SJCRH30 (cell line): ENCODE measurements around the gene TMEM59L. TPM values are rescaled to one million over a fixed set of nuclear protein-coding genes. Genes with fewer than 3 reads are reported as not detected.
"Not testable (repeated sequence)": the region's sequence is repeated elsewhere in the genome, so short reads cannot be mapped to it uniquely, and the experiment has no call there.

Source experiments
- DNase-seq, 2 experiments: peaks; one replicate each; pipeline ENCODE4 v3.0.0-alpha.2; 2015 to 2020
- H3K27ac ChIP-seq: fragments of 250-450 bp; sonication (Bioruptor Pico); 2 replicates; pipeline ENCODE4 v1.5.1; 2020; ENCODE audit warnings: mild to moderate bottlenecking, moderate library complexity
- H3K27me3 ChIP-seq: fragments of 250-450 bp; sonication (Bioruptor Pico); 2 replicates; pipeline ENCODE4 v1.5.1; 2020; ENCODE audit warnings: mild to moderate bottlenecking, moderate library complexity
- H3K36me3 ChIP-seq: fragments of 250-450 bp; sonication (Bioruptor Pico); 2 replicates; pipeline ENCODE4 v1.5.1; 2020; ENCODE audit warnings: mild to moderate bottlenecking, moderate library complexity
- H3K4me1 ChIP-seq: fragments of 250-450 bp; sonication (Bioruptor Pico); 2 replicates; pipeline ENCODE4 v1.5.1; 2020; ENCODE audit warnings: mild to moderate bottlenecking, moderate library complexity
- H3K4me3 ChIP-seq: fragments of 250-450 bp; sonication (Bioruptor Pico); 2 replicates; pipeline ENCODE4 v1.5.1; 2020; ENCODE audit warnings: mild to moderate bottlenecking, moderate library complexity
- H3K9me3 ChIP-seq: fragments of 250-450 bp; sonication (Bioruptor Pico); replicated peaks from 2 replicates; pipeline ENCODE4 v1.5.1; 2020; ENCODE audit warnings: mild to moderate bottlenecking, moderate library complexity
- total RNA-seq: library from RNA; depleted of rRNA; stranded (reverse); fragments of >200 nt; shearing (Covaris generic); gene quantifications from 2 replicates; pipeline ENCODE4 v1.2.3, GENCODE V29; 2014

The TMEM59L gene
- total RNA-seq, 1 experiment from 2014 or later, result not detected

DNA sequence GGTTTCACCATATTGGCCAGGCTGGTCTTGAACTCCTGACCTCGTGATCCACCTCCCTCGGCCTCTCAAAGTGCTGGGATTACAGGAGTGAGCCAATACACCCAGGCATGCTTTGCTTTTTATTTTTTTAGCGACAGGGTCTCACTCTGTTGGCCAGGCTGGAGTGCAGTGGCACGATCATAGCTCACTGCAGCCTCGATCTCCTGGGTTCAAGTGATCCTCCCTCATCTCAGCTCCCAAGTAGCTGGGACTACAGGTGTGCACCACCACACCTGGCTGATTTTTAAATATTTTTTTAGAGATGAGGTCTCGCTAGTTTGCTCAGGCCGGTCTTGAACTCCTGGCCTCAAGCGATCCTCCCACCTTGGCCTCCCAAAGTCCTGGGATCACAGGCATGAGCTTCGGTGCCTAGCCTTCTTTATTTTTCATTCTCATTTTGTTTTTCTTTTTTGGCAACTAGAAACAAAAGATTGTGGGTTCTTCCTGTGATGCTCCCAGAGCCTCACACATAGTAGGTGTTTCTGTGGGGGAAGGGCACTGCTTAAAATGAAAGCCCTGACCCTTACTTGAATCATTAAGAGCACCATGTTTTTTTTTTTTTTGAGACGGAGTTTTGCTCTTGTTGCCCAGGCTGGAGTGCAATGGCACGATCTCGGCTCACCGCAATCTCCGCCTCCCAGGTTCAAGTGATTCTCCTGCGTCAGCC is 11.8 kb upstream of the TMEM59L start:
- Histone ChIP-seq H3K27me3 (peaks cover 11% of the 10 kb centered on the region; the same call in 1 of the 2 replicates), H3K4me1 (peaks cover 17% of the 10 kb centered on the region; the same call in 1 of the 2 replicates)
- not testable (repeated sequence) for H3K4me3 ChIP-seq, H3K27ac ChIP-seq, DNase-seq, H3K9me3 ChIP-seq, H3K36me3 ChIP-seq

DNA sequence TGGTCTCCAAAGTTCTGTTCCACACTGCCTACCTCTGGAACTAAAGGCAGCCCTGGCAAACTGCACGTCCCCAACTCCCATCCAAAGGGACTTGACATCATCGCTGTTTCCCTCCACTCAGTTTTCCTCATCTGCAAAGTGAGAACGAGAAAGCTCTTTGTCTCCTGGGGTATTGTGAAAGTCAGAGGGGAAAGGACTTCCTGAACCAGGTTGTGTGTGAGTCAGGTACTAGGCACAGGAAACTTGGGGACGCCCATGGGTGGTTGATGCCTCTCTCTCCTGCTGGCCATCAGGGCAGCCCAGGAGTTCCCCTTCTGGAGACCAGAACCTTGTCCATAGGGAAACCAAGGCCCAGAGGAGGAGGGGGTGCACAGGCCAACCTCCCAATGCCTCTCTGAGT is 10.8 kb upstream of the TMEM59L start:
- Histone ChIP-seq H3K9me3 (no peaks in the 10 kb centered on the region), H3K4me3 (no peak overlapping the region), H3K27ac (no peak overlapping the region), H3K27me3 (peaks cover 11% of the 10 kb centered on the region; the same call in 1 of the 2 replicates), H3K4me1 (peaks cover 17% of the 10 kb centered on the region; the same call in 1 of the 2 replicates), H3K36me3 (no peaks in the 10 kb centered on the region)
- no peak for DNase-seq

DNA sequence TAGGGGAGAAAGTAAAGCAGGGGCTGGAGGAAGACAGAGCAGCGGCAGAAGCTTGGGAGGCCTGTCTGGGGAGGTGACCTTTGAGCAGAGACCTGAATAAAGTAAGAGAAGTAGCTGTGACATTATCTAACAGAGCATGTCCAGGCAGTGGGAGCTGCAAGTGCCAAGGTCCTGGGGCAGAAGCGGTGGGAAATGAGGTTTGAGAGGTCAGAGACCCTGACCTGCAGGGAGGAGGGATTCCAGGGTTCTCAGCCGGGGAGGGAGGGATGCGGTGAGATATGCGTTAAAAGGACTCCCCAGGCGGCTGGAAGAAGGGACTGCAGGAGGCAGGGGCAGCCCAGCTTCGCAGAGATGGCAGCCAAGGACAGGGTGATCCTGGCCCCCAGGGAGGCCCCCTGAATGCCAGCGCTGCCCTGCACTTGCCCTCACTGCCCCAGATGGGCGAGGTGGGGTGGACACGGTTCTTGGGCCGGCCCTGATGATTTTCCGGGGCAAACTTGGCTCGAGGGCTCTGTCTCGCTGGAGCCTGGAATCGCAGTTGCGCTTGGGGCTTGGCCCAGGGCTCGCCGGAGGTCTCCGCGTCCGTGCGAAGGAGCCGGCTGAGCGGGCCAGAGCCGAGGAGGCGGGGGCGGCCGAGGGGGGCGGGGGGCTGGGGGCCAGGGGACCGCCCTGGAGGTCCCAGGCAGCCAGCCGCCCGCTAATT is 9.3 kb upstream of the TMEM59L start:
- peak overlapping the region; percentile 43 for H3K4me3 ChIP-seq
- peaks cover 14% of the 10 kb centered on the region; the same call in 1 of the 2 replicates for H3K4me1 ChIP-seq
- peaks cover 24% of the 10 kb centered on the region for H3K27me3 ChIP-seq
- H3K27ac ChIP-seq, result no peak overlapping the region
- no peaks in the 10 kb centered on the region for H3K9me3 ChIP-seq
- peak; percentile 48 to 55 for DNase-seq
- no peaks in the 10 kb centered on the region for H3K36me3 ChIP-seq

DNA sequence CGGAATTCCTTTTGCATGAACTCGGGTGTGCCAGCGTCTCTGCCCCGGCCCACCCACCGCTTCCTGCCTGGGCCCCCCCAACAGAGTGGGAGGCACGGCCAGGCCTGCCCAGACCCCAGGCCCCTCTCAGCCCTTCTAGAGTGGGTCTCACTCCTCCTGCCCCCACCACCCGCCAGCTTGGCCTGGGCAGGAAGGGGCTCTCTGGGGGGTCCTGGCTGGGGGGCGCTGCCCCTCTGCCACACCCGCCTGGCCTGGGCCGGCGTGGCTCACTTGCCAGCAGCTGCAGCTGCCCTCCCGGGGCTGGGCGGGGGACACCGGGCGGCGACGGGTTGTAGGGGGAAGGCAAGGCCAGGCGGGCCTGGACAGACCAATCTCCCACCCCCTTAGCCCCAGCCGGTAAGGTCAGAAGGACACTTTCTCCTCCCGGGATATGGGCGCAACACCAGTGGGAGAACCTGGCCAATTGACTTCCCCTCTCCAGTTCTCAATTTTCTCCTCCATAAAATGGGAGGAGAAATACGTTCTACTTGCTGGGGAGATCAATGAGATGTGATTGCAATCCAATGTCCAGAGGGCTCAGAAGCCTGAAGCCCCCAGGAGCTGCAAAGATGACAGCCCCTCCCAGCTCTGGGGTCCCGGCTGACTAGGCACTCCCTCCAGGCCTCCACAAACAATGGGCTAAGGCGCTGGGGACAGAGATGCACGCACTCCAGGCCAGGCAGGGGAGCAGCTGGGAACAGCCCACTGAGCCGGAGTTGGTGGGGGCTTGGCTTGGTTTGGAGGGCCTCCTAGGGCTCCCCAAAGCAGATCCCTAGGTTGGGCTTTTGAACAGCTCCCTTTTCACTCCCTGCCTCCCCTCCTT is 8.5 kb upstream of the TMEM59L start:
- peaks cover 14% of the 10 kb centered on the region; the same call in 1 of the 2 replicates for H3K4me1 ChIP-seq
- H3K27ac ChIP-seq, result peak overlapping the region; percentile 38; the same call in 1 of the 2 replicates
- H3K4me3 ChIP-seq, result peak overlapping the region; percentile 43
- peaks cover 32% of the 10 kb centered on the region for H3K27me3 ChIP-seq
- H3K9me3 ChIP-seq, result no peaks in the 10 kb centered on the region
- DNase-seq, result peak; percentile 51 to 63
- no peaks in the 10 kb centered on the region for H3K36me3 ChIP-seq

DNA sequence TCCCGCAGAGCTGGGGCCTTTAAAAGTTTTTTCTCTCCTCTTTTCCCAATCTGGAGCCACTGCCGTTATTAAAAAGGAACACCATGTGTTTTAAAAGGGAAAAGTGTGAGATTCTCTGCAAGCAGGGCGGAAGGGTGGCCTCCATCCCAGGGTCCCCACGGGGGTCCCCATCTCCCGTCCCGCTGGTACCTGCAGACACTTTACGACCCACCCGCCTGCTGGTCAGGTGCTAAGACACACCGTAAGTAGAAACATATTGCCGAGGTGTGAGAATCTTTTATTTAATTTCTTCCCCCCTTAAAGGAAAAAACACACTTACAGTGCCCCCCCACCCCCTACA is 7.9 kb upstream of the TMEM59L start:
- H3K4me1 ChIP-seq, result peaks cover 14% of the 10 kb centered on the region; the same call in 1 of the 2 replicates
- DNase-seq, result no peak
- H3K9me3 ChIP-seq, result no peaks in the 10 kb centered on the region
- H3K36me3 ChIP-seq, result no peaks in the 10 kb centered on the region
- H3K4me3 ChIP-seq, result no peak overlapping the region; the same call in 1 of the 2 replicates
- H3K27ac ChIP-seq, result no peak overlapping the region
- H3K27me3 ChIP-seq, result peaks cover 38% of the 10 kb centered on the region

DNA sequence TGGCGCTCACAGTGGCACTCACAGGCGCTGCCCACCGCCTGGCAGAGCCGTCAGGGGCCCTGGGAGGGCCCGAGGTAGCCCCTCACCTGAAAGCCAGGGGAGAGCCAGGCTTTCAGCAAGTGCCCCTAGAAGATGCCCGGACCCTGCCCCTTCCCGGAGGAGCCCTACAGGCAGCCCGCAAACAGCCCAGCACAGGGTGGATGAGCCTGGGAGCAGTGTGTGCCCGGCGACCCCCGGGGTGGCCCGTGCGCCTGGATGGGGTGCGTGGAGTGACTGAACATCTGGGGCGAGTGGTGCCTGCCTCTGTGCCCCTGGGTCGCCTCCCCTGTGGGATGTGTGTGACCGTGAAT is 7.5 kb upstream of the TMEM59L start:
- no peak overlapping the region for H3K27ac ChIP-seq
- H3K27me3 ChIP-seq, result peaks cover 41% of the 10 kb centered on the region
- no peak for DNase-seq
- H3K4me3 ChIP-seq, result peak overlapping the region; percentile 52; the same call in 1 of the 2 replicates
- H3K4me1 ChIP-seq, result peaks cover 17% of the 10 kb centered on the region
- H3K9me3 ChIP-seq, result no peaks in the 10 kb centered on the region
- H3K36me3 ChIP-seq, result no peaks in the 10 kb centered on the region

DNA sequence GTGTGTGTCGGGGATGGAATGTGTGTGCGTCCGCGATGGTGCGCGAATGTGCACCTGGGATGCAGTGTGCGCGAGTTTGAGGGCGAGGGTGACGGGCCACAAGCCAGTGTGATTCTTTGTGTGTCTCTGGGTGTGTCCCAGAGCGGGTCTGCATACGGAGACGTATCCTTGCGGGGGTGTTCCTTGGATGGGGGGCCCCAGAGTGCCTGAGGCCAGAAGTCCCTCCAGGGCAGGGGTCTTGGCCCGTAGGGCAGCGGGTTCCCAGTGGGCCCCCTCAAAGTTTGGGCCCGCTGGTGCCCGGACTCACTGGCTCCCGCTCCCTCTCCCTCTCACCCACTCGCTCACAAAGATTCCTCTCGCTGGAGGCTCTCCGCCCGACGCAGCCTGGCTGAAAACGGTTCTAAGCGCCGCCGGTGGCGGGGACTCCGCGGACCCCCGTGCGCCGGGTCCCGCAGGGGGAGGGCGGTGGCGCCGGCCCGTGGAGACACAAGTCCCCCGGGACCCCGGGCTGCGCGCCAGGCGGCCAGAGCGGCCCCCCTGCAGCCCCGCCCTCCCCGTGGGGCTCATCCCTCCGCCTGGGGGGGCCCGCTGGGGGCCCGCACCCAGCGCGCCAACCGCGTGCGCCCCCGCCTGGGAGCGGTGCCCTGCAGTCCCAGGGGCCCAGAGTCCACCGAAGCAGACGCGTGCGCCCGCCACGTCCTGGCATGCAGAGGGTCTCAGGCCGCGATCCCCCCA is 7.0 kb upstream of the TMEM59L start:
- Histone ChIP-seq H3K4me3 (peak overlapping the region; percentile 52), H3K4me1 (peaks cover 22% of the 10 kb centered on the region), H3K36me3 (no peaks in the 10 kb centered on the region), H3K27ac (no peak overlapping the region), H3K27me3 (peaks cover 47% of the 10 kb centered on the region), H3K9me3 (no peaks in the 10 kb centered on the region)
- DNase-seq, result no peak

DNA sequence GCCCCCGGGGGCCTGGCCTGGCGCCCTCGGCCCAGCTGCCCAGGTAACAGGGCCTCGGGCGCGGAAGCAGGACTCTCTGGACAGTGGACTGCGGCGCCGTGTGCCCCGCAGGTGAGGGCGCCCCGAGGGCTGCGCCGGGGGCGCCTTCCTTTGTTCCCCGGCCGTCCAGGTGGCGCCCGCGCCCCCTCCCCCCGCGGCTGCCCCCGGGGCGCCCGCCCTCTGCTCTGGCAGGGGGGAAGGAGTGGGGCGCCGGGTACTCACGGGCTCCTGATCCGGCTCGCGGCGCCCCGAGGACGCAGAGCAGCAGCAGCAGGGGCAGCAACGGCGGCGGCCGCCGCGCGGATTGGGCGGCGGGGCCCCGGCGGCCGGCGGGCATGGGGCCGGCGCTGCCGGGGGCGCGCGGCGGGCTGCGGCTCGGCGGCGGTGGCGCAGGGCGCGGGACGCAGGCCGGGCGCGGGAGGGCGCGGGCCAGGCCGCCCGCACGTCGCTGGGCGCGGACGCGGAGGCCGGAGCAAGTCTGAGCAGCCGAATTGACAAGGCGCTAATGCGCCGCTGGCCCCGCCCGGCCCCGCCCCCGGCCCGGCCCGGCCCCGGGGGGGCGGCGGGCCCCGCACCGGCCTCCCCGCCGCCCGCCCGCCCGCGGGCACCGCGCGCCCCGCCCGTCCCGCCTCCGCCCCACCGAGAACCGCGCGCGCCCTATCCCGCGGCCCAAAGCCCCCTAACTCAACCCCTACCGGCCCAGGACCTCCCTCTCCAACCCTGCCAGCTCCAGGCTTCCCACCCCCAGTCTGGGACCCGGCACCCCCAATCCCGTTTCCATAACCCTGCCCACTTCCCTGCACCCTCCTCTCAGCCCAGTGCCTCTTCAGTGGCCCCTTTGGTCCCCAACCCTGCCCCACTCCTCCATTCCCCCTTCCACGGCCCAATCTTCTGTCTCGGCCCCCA is 6.1 kb upstream of the TMEM59L start, which contains the start of gene CRLF1:
CRLF1 (minus strand) TSS at position 519 of the 945 bp plus-strand sequence; CDS start at position 376, 143 bp downstream.
- peaks cover 53% of the 10 kb centered on the region for H3K27me3 ChIP-seq
- peaks cover 28% of the 10 kb centered on the region for H3K4me1 ChIP-seq

DNA sequence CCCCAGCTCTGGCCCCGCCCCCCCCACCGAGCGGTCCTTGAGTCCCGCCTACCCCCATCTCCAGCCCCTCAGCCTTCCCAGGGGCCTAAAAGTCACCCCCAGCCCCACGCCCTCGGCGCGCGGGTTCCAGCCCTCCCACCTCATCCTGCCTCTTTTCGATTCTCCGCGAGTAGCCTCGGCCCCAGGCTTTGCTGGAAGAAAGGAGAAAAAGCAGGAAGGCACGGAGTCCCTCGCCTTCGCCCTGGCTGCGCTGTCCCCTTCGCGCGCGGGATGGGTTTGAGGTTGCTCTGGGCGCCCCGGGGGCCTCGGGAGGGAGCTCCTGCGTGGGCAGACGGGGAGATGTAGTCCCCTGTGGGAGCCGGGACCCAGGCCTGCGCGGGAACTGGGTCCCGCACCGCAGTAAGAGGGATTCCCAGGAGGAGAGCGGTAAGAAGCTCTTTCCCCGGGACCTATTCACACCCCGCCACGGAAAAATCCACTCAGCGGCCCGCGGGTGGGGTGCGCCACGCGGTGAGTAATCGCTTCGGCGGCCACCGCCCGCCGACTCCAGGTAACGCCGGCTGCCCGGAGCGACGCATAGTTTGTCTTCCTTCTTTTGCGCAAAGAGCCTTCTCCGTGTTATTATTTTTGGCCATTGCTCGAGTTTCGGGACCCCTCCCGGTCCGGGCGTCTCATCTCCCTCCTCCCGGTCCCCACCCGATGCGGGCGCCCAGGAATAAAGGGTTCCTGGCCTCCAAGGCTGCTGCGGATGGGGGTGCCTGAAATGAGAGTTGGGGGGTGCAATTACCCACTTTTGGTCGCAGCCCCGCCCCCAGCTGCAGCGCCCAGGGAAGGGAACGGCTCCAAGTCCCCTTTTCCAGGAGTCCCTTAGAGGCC is 5.2 kb upstream of the TMEM59L start:
- no peak for DNase-seq
- Histone ChIP-seq H3K4me3 (no peak overlapping the region), H3K27ac (no peak overlapping the region), H3K27me3 (peaks cover 62% of the 10 kb centered on the region), H3K4me1 (peaks cover 30% of the 10 kb centered on the region), H3K36me3 (no peaks in the 10 kb centered on the region), H3K9me3 (no peaks in the 10 kb centered on the region)

More for the DNA sequence above, 6.1 kb upstream of the TMEM59L start, which contains the start of gene CRLF1:
- Histone ChIP-seq H3K36me3 (no peaks in the 10 kb centered on the region), H3K9me3 (no peaks in the 10 kb centered on the region), H3K27ac (no peak within 1 kb of the TSS), H3K4me3 (peak within 1 kb of the TSS; percentile 52)
- no peak for DNase-seq

DNA sequence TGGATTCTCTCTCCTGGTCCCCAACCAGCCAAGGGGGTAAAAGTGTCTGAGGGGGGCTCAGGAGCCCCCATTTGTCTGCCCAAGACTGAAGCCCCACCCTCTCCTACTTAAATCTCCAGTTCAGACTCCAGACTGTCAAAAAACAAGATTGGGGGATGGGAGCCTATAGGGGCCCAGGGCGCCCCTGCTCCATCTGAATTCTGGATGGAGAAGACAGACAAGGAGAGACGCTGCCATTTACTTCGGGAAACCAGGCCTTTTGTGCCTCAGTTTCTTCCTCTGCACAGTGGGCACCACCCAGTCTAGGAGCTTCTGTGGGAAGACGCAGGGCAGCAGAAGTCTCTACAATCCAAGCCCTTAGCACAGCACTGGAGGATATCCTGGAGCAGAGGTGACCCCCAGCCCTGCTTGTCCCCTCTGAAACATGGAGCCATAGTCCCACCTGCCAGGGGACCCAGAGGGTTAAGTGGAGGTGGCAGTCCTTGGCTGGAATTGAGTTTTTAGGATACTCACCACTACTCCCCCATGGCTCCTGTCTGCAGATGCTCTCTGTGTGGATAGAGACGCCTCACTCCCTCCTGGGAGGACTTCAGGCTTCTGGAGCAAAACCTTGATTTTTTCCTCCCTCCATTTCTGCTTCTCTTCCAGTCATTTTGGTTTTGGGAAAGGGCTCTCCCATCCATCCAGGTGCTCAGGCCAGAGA is 4.4 kb upstream of the TMEM59L start:
- Histone ChIP-seq H3K4me3 (no peak overlapping the region), H3K27me3 (peaks cover 65% of the 10 kb centered on the region), H3K27ac (no peak overlapping the region), H3K36me3 (no peaks in the 10 kb centered on the region), H3K9me3 (no peaks in the 10 kb centered on the region), H3K4me1 (peaks cover 28% of the 10 kb centered on the region)
- no peak for DNase-seq

DNA sequence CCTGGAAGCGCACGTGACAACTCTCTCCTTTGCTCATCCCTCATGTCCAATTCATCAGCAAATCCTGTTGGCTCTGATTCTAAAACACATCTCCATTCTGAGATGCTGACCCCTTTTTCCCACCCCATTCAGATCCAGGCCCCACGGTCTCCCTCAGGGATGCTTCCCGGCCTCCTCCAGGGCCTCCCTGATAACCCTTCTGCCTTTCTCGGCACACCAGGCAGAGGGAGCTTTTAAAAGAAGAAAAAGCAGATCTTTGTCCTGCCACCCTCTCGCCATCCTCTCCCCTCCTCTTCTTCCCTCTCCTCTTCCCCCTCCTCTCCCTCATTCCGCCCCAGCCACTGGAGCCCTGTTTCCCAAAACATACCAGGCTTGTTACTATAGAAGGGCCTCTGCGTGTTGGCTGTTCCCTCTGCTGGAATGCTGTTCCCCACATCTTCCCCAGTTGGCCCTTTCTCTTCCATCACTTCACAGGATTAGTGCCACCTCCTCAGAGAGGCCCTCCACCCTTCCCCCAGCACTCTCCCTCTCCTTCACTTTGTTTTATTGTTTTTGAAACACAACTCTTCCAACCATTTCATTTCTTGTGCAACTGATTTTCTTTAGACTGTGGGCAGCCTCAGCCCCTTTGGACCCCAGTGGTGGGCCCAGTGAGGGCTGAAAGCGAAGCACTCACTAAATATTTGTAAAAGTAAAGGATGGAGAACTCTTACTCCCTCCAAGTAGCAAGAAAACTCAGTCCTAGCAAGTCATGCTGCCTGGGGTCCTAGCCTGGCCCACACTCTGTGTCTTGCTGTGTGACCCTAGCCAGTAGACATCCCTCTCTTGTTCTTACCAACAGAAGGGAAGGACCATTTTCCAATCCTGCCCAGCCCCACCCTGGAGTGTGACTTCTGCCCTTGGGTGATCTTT is 3.6 kb upstream of the TMEM59L start:
- Histone ChIP-seq H3K9me3 (no peaks in the 10 kb centered on the region), H3K27ac (no peak overlapping the region), H3K4me3 (no peak overlapping the region), H3K36me3 (no peaks in the 10 kb centered on the region), H3K27me3 (peaks cover 72% of the 10 kb centered on the region), H3K4me1 (peaks cover 27% of the 10 kb centered on the region)
- no peak for DNase-seq
